Activated CD4-positive, alpha-beta T cell treated with anti-CD3 and anti-CD28 coated beads, Interleukin-2, amount 10 ng/mL, durations not matched to agents 24 days and 14 days (primary cell): ENCODE measurements around the gene TRAPPC3. TPM values are rescaled to one million over a fixed set of nuclear protein-coding genes. Genes with fewer than 3 reads are reported as not detected.

Experiments
- DNase-seq: peaks from one replicate; pipeline ENCODE4 v3.0.0; 2022
- H3K27ac Mint-ChIP-seq: one replicate; pipeline ENCODE4 v1.8.0; 2022; ENCODE audit warnings: mild to moderate bottlenecking, mixed read lengths
- H3K27me3 Mint-ChIP-seq: one replicate; pipeline ENCODE4 v1.8.0; 2022; ENCODE audit warnings: mixed read lengths
- H3K36me3 Mint-ChIP-seq: one replicate; pipeline ENCODE4 v1.8.0; 2022; ENCODE audit warnings: low read depth, mild to moderate bottlenecking, mixed read lengths
- H3K4me1 Mint-ChIP-seq: one replicate; pipeline ENCODE4 v1.8.0; 2021; ENCODE audit warnings: mixed read lengths
- H3K4me3 Mint-ChIP-seq: one replicate; pipeline ENCODE4 v1.8.0; 2022; ENCODE audit warnings: mild to moderate bottlenecking, moderate library complexity, mixed read lengths
- H3K9me3 Mint-ChIP-seq: one replicate; pipeline ENCODE4 v1.8.0; 2021; ENCODE audit warnings: mixed read lengths
- intact Hi-C: fragments of 100-400 bp; cut with micrococcal nuclease; formaldehyde crosslinking; loops from one replicate; pipeline ENCODE4 v1.15.1; 2023
- total RNA-seq: library from RNA; stranded (reverse); gene quantifications from 2 replicates; pipeline ENCODE4 v1.2.3, GENCODE V29; 2022

Gene TRAPPC3
- total RNA-seq, 1 donor from 2014 or later = 71.2 TPM

GRCh38 chr1:36135330-36135667, 14.0 kb downstream of the TRAPPC3 start:
- Mint-ChIP-seq H3K36me3 (peaks cover 26% of the 10 kb centered on the region), H3K27me3 (no peaks in the 10 kb centered on the region), H3K27ac (no peak overlapping the region), H3K4me1 (peaks cover 5% of the 10 kb centered on the region), H3K9me3 (no peaks in the 10 kb centered on the region), H3K4me3 (no peak overlapping the region)
- intact Hi-C loops = loop anchor here (2.0 kb wide), 1 partner anchor 36 kb away; no protein-coding TSS in a partner anchor
- DNase-seq = no peak

GRCh38 chr1:36134505-36135329, 14.6 kb downstream of the TRAPPC3 start:
- H3K9me3 Mint-ChIP-seq = no peaks in the 10 kb centered on the region
- intact Hi-C loops = loop anchor here (2.0 kb wide), 1 partner anchor 36 kb away; no protein-coding TSS in a partner anchor
- H3K4me3 Mint-ChIP-seq = no peak overlapping the region
- peak; percentile 80 for DNase-seq
- H3K27me3 Mint-ChIP-seq = no peaks in the 10 kb centered on the region
- peaks cover 24% of the 10 kb centered on the region for H3K36me3 Mint-ChIP-seq
- no peak overlapping the region for H3K27ac Mint-ChIP-seq
- H3K4me1 Mint-ChIP-seq = peaks cover 5% of the 10 kb centered on the region

- no peak for DNase-seq
- Mint-ChIP-seq H3K27ac (no peak overlapping the region), H3K36me3 (peaks cover 19% of the 10 kb centered on the region), H3K4me3 (no peak overlapping the region), H3K27me3 (no peaks in the 10 kb centered on the region), H3K9me3 (no peaks in the 10 kb centered on the region), H3K4me1 (peaks cover 5% of the 10 kb centered on the region)
- intact Hi-C loops = loop anchor here (2.0 kb wide), 1 partner anchor 35 kb away; no protein-coding TSS in a partner anchor
Measured at GRCh38 chr1:36134031-36134430, 15.3 kb downstream of the TRAPPC3 start.

- no peak for DNase-seq
- H3K4me3 Mint-ChIP-seq = no peak overlapping the region
- H3K4me1 Mint-ChIP-seq = peaks cover 5% of the 10 kb centered on the region
- H3K36me3 Mint-ChIP-seq = peaks cover 17% of the 10 kb centered on the region
- intact Hi-C loops = no loop called here
- no peak overlapping the region for H3K27ac Mint-ChIP-seq
- H3K9me3 Mint-ChIP-seq = no peaks in the 10 kb centered on the region
- no peaks in the 10 kb centered on the region for H3K27me3 Mint-ChIP-seq
Measured at GRCh38 chr1:36133484-36133883, 15.8 kb downstream of the TRAPPC3 start.

- no peaks in the 10 kb centered on the region for H3K9me3 Mint-ChIP-seq
- no peak overlapping the region for H3K4me3 Mint-ChIP-seq
- no peak for DNase-seq
- intact Hi-C loops = no loop called here
- H3K27me3 Mint-ChIP-seq = no peaks in the 10 kb centered on the region
- H3K36me3 Mint-ChIP-seq = peaks cover 6% of the 10 kb centered on the region
- H3K27ac Mint-ChIP-seq = no peak overlapping the region
- peaks cover 5% of the 10 kb centered on the region for H3K4me1 Mint-ChIP-seq
Measured at GRCh38 chr1:36132029-36132428, 17.3 kb downstream of the TRAPPC3 start.

- Mint-ChIP-seq H3K36me3 (no peaks in the 10 kb centered on the region), H3K9me3 (no peaks in the 10 kb centered on the region), H3K4me1 (peaks cover 13% of the 10 kb centered on the region), H3K27me3 (peaks cover 20% of the 10 kb centered on the region), H3K4me3 (no peak overlapping the region), H3K27ac (no peak overlapping the region)
- DNase-seq = no peak
- intact Hi-C loops = no loop called here
Measured at GRCh38 chr1:36128905-36129206, 20.4 kb downstream of the TRAPPC3 start.

GRCh38 chr1:36128126-36128904, 21.0 kb downstream of the TRAPPC3 start:
- Mint-ChIP-seq H3K4me1 (peaks cover 16% of the 10 kb centered on the region), H3K27me3 (peaks cover 25% of the 10 kb centered on the region), H3K9me3 (no peaks in the 10 kb centered on the region), H3K36me3 (no peaks in the 10 kb centered on the region), H3K27ac (no peak overlapping the region), H3K4me3 (no peak overlapping the region)
- no peak for DNase-seq
- intact Hi-C loops = no loop called here

GRCh38 chr1:36126797-36127500, 22.3 kb downstream of the TRAPPC3 start:
- no peaks in the 10 kb centered on the region for H3K36me3 Mint-ChIP-seq
- H3K4me1 Mint-ChIP-seq = peaks cover 17% of the 10 kb centered on the region
- no peaks in the 10 kb centered on the region for H3K9me3 Mint-ChIP-seq
- DNase-seq = no peak
- intact Hi-C loops = no loop called here
- no peak overlapping the region for H3K4me3 Mint-ChIP-seq
- H3K27ac Mint-ChIP-seq = peak overlapping the region; percentile 4
- H3K27me3 Mint-ChIP-seq = peaks cover 39% of the 10 kb centered on the region

- Mint-ChIP-seq H3K4me3 (no peak overlapping the region), H3K36me3 (no peaks in the 10 kb centered on the region), H3K27ac (peak overlapping the region; percentile 47), H3K27me3 (peaks cover 42% of the 10 kb centered on the region), H3K9me3 (no peaks in the 10 kb centered on the region), H3K4me1 (peaks cover 17% of the 10 kb centered on the region)
- intact Hi-C loops = no loop called here
- DNase-seq = no peak
Measured at GRCh38 chr1:36126005-36126716, 23.1 kb downstream of the TRAPPC3 start.

- peaks cover 17% of the 10 kb centered on the region for H3K4me1 Mint-ChIP-seq
- no peaks in the 10 kb centered on the region for H3K36me3 Mint-ChIP-seq
- peak within 1 kb of the TSS; percentile 47 for H3K27ac Mint-ChIP-seq
- DNase-seq = no peak
- intact Hi-C loops = no loop called here
- H3K4me3 Mint-ChIP-seq = peak within 1 kb of the TSS; percentile 51
- H3K9me3 Mint-ChIP-seq = no peaks in the 10 kb centered on the region
- peaks cover 42% of the 10 kb centered on the region for H3K27me3 Mint-ChIP-seq
Measured at GRCh38 chr1:36125129-36125991, 23.9 kb downstream of the TRAPPC3 start, which contains the start of gene COL8A2. Gene COL8A2 (minus strand): TSS chr1:36125222. CDS start chr1:36100242, 24,980 bp downstream.

GRCh38 chr1:36124404-36125128, 24.7 kb downstream of the TRAPPC3 start:
- no peak for DNase-seq
- no peaks in the 10 kb centered on the region for H3K36me3 Mint-ChIP-seq
- H3K4me1 Mint-ChIP-seq = peaks cover 17% of the 10 kb centered on the region
- intact Hi-C loops = no loop called here
- H3K27me3 Mint-ChIP-seq = peaks cover 44% of the 10 kb centered on the region
- no peaks in the 10 kb centered on the region for H3K9me3 Mint-ChIP-seq
- no peak overlapping the region for H3K27ac Mint-ChIP-seq
- peak overlapping the region; percentile 51 for H3K4me3 Mint-ChIP-seq

- H3K4me3 Mint-ChIP-seq = peak overlapping the region; percentile 6
- DNase-seq = no peak
- no peaks in the 10 kb centered on the region for H3K9me3 Mint-ChIP-seq
- peaks cover 17% of the 10 kb centered on the region for H3K4me1 Mint-ChIP-seq
- no peaks in the 10 kb centered on the region for H3K36me3 Mint-ChIP-seq
- peak overlapping the region; percentile 22 for H3K27ac Mint-ChIP-seq
- intact Hi-C loops = no loop called here
- H3K27me3 Mint-ChIP-seq = peaks cover 44% of the 10 kb centered on the region
Measured at GRCh38 chr1:36123356-36123755, 25.9 kb downstream of the TRAPPC3 start.
